NT2/D1 (cell line): ENCODE results near the gene GADL1.

ENCODE experiments used
- YY1 ChIP-seq: IDR thresholded peaks from 2 replicates; pipeline ENCODE4 v1.6.1; 2011; ENCODE audit not compliant: insufficient read length, insufficient read depth
- ZNF274 ChIP-seq: IDR thresholded peaks from 2 replicates; pipeline ENCODE4 v1.6.1; 2011; ENCODE audit warnings: mild to moderate bottlenecking, low read depth, low read length

- no peak for TF ChIP-seq ZNF274
- TF ChIP-seq YY1: no peak
Observed at GRCh38 chr3:30836141-30836540, 58.3 kb downstream of the GADL1 start.
